Panc1 (cell line): Measurements from ENCODE around the gene ACSL6.

Source experiments
- CTCF ChIP-seq: fragments of 450-650 bp; IDR thresholded peaks from 2 replicates; pipeline ENCODE4 v1.5.1; 2017; ENCODE audit warnings: mild to moderate bottlenecking
- POLR2AphosphoS5 ChIP-seq: IDR thresholded peaks from 2 replicates; pipeline ENCODE4 v1.6.1; 2012; ENCODE audit warnings: mild to moderate bottlenecking, low read depth, low read length, moderate library complexity
- SIN3A ChIP-seq: IDR thresholded peaks from 2 replicates; pipeline ENCODE4 v1.6.1; 2012; ENCODE audit warnings: low read depth, mild to moderate bottlenecking, low read length, moderate library complexity, borderline replicate concordance; ENCODE audit not compliant: insufficient read depth

GRCh38 chr5:131974016-131974415, 37.4 kb downstream of the ACSL6 start:
- TF ChIP-seq CTCF, result no peak
- TF ChIP-seq SIN3A, result no peak
- no peak for TF ChIP-seq POLR2AphosphoS5
